Neural cell (in vitro differentiated cells): ENCODE measurements around the gene CCDC158. TPM values are rescaled to one million over a fixed set of nuclear protein-coding genes. Genes with fewer than 3 reads are reported as not detected.

ENCODE experiments used
- H2AFZ ChIP-seq: fragments of 200-600, 300-800 bp; sonication (generic), shearing (Covaris generic); 2 replicates; pipeline ENCODE4 v1.6.0; 2014; ENCODE audit warnings: low read depth, mild to moderate bottlenecking, antibody characterized with exemption, low read length, moderate library complexity
- H3F3A ChIP-seq: fragments of 200-600 bp; shearing (Covaris generic); 2 replicates; pipeline ENCODE4 v1.6.1; 2016; ENCODE audit warnings: mild to moderate bottlenecking, moderate library complexity, mixed read lengths, antibody characterized with exemption, low read length; ENCODE audit not compliant: insufficient read depth, poor library complexity, severe bottlenecking
- H3K27ac ChIP-seq: fragments of 200-600, 300-800 bp; sonication (generic), shearing (Covaris generic); 2 replicates; pipeline ENCODE4 v1.5.1; 2014; ENCODE audit warnings: mild to moderate bottlenecking, low read length, moderate library complexity
- H3K27me3 ChIP-seq: fragments of 300-800, 200-600 bp; sonication (generic), shearing (Covaris generic); 2 replicates; pipeline ENCODE4 v1.6.0; 2014; ENCODE audit warnings: mild to moderate bottlenecking, low read depth, low read length, moderate library complexity; ENCODE audit not compliant: insufficient read depth
- H3K36me3 ChIP-seq: fragments of 300-800, 200-600 bp; sonication (generic), shearing (Covaris generic); 2 replicates; pipeline ENCODE4 v1.5.1; 2014; ENCODE audit warnings: mild to moderate bottlenecking, antibody characterized with exemption, low read length, moderate library complexity; ENCODE audit not compliant: insufficient read depth
- H3K4me2 ChIP-seq: fragments of 300-800, 200-600 bp; sonication (generic), shearing (Covaris generic); 2 replicates; pipeline ENCODE4 v1.6.0; 2014; ENCODE audit warnings: mild to moderate bottlenecking, low read length
- H3K4me3 ChIP-seq: fragments of 300-800, 200-600 bp; sonication (generic), shearing (Covaris generic); 2 replicates; pipeline ENCODE4 v1.5.1; 2014; ENCODE audit warnings: mild to moderate bottlenecking, low read length, moderate library complexity
- H3K79me2 ChIP-seq: fragments of 200-600 bp; shearing (Covaris generic); replicated peaks from 2 replicates; pipeline ENCODE4 v1.6.0; 2014; ENCODE audit warnings: mild to moderate bottlenecking, low read length, moderate library complexity; ENCODE audit not compliant: insufficient read depth
- H3K9ac ChIP-seq: fragments of 300-800, 200-600 bp; sonication (generic), shearing (Covaris generic); 2 replicates; pipeline ENCODE4 v1.6.1; 2016; ENCODE audit warnings: mild to moderate bottlenecking, low read length, mixed read lengths
- H3K9me2 ChIP-seq: fragments of 200-600 bp; shearing (Covaris generic); 2 replicates; pipeline ENCODE4 v1.6.1; 2016; ENCODE audit warnings: mild to moderate bottlenecking, low read length, mixed read lengths; ENCODE audit not compliant: insufficient read depth
- H3K9me3 ChIP-seq: fragments of 200-600, 300-800 bp; sonication (generic), shearing (Covaris generic); 2 replicates; pipeline ENCODE4 v1.6.1; 2016; ENCODE audit warnings: mild to moderate bottlenecking, mixed run types, low read length, moderate library complexity, mixed read lengths
- H4K20me1 ChIP-seq: fragments of 200-600 bp; shearing (Covaris generic); 2 replicates; pipeline ENCODE4 v1.6.1; 2016; ENCODE audit warnings: mild to moderate bottlenecking, mixed run types; ENCODE audit not compliant: insufficient read depth
- EP300 ChIP-seq: fragments of 450-650 bp; conservative IDR thresholded peaks from 2 replicates; pipeline ENCODE4 v1.6.1; 2014; ENCODE audit warnings: antibody characterized with exemption, mild to moderate bottlenecking, moderate library complexity; ENCODE audit not compliant: poor library complexity, severe bottlenecking
- EZH2 ChIP-seq: fragments of 200-600, 300-800 bp; shearing (Covaris generic), sonication (generic); IDR thresholded peaks from 2 replicates; pipeline ENCODE4 v1.6.1; 2014; ENCODE audit warnings: antibody characterized with exemption, low read length, borderline replicate concordance, mild to moderate bottlenecking; ENCODE audit not compliant: insufficient read depth, poor library complexity, severe bottlenecking
- MXI1 ChIP-seq: fragments of 450-650 bp; conservative IDR thresholded peaks from 2 replicates; pipeline ENCODE4 v1.6.1; 2014; ENCODE audit warnings: antibody characterized with exemption, mild to moderate bottlenecking; ENCODE audit not compliant: poor library complexity, severe bottlenecking
- POLR2AphosphoS5 ChIP-seq: IDR thresholded peaks from 2 replicates; pipeline ENCODE4 v1.6.1; 2012
- RAD21 ChIP-seq: fragments of 450-650 bp; conservative IDR thresholded peaks from 2 replicates; pipeline ENCODE4 v1.6.1; 2014; ENCODE audit warnings: antibody characterized with exemption, mild to moderate bottlenecking, moderate library complexity
- SMC3 ChIP-seq: fragments of 450-650 bp; conservative IDR thresholded peaks from 2 replicates; pipeline ENCODE4 v1.6.1; 2014; ENCODE audit warnings: antibody characterized with exemption, mild to moderate bottlenecking, moderate library complexity; ENCODE audit not compliant: poor library complexity
- TAF1 ChIP-seq: IDR thresholded peaks from 2 replicates; pipeline ENCODE4 v1.6.1; 2012; ENCODE audit warnings: low read depth
- polyA plus RNA-seq: library from polyadenylated mRNA; depleted of rRNA; stranded (reverse); fragments of >200 nt; gene quantifications from 2 replicates; pipeline ENCODE4 v1.2.3, GENCODE V29; 2014
- TF ChIP-seq, protein P1 (sequence below): fragments of 450-650 bp; IDR thresholded peaks from 2 replicates; pipeline ENCODE4 v1.5.1; 2014; ENCODE audit warnings: antibody characterized with exemption, mild to moderate bottlenecking, moderate library complexity; ENCODE audit not compliant: poor library complexity, severe bottlenecking
- TF ChIP-seq, protein P2 (sequence below): IDR thresholded peaks from 2 replicates; pipeline ENCODE4 v1.6.1; 2012; ENCODE audit warnings: borderline replicate concordance

The CCDC158 gene
- polyA plus RNA-seq, 1 donor from 2014 or later, result not detected

DNA sequence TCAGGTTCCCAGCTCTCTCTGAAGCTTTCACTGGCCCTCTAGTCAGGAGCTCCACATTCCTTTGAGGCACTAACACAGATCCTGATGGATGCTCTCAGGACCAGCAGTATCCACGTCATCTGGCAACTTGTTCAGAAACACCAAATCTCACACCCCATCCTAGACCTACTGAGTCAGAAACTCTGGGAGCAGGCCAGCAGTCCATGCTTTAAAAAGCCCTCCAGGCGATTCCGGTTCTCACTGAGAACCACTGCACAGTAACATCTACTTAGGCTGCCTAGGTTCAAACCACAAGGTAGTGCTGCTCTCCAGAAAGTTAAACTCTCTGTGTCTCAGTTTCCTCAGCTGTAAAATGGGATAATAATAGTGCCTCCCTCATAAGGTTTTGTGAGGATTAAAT, 55.3 kb downstream of the CCDC158 start:
- Histone ChIP-seq H2AFZ (no peak overlapping the region), H3K36me3 (no peaks in the 10 kb centered on the region), H3F3A (no peaks in the 10 kb centered on the region), H3K9me3 (no peaks in the 10 kb centered on the region), H3K79me2 (no peaks in the 10 kb centered on the region), H4K20me1 (no peaks in the 10 kb centered on the region), H3K4me2 (no peak overlapping the region), H3K4me3 (no peak overlapping the region), H3K27ac (no peak overlapping the region), H3K9ac (no peak overlapping the region), H3K9me2 (no peaks in the 10 kb centered on the region), H3K27me3 (no peaks in the 10 kb centered on the region)
- TF ChIP-seq RAD21 (no peak), POLR2AphosphoS5 (no peak), EZH2 (no peak), SMC3 (no peak), TAF1 (no peak), MXI1 (no peak), EP300 (no peak)
- TF ChIP-seq, protein P1, sequence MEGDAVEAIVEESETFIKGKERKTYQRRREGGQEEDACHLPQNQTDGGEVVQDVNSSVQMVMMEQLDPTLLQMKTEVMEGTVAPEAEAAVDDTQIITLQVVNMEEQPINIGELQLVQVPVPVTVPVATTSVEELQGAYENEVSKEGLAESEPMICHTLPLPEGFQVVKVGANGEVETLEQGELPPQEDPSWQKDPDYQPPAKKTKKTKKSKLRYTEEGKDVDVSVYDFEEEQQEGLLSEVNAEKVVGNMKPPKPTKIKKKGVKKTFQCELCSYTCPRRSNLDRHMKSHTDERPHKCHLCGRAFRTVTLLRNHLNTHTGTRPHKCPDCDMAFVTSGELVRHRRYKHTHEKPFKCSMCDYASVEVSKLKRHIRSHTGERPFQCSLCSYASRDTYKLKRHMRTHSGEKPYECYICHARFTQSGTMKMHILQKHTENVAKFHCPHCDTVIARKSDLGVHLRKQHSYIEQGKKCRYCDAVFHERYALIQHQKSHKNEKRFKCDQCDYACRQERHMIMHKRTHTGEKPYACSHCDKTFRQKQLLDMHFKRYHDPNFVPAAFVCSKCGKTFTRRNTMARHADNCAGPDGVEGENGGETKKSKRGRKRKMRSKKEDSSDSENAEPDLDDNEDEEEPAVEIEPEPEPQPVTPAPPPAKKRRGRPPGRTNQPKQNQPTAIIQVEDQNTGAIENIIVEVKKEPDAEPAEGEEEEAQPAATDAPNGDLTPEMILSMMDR, result no peak
- TF ChIP-seq, protein P2, sequence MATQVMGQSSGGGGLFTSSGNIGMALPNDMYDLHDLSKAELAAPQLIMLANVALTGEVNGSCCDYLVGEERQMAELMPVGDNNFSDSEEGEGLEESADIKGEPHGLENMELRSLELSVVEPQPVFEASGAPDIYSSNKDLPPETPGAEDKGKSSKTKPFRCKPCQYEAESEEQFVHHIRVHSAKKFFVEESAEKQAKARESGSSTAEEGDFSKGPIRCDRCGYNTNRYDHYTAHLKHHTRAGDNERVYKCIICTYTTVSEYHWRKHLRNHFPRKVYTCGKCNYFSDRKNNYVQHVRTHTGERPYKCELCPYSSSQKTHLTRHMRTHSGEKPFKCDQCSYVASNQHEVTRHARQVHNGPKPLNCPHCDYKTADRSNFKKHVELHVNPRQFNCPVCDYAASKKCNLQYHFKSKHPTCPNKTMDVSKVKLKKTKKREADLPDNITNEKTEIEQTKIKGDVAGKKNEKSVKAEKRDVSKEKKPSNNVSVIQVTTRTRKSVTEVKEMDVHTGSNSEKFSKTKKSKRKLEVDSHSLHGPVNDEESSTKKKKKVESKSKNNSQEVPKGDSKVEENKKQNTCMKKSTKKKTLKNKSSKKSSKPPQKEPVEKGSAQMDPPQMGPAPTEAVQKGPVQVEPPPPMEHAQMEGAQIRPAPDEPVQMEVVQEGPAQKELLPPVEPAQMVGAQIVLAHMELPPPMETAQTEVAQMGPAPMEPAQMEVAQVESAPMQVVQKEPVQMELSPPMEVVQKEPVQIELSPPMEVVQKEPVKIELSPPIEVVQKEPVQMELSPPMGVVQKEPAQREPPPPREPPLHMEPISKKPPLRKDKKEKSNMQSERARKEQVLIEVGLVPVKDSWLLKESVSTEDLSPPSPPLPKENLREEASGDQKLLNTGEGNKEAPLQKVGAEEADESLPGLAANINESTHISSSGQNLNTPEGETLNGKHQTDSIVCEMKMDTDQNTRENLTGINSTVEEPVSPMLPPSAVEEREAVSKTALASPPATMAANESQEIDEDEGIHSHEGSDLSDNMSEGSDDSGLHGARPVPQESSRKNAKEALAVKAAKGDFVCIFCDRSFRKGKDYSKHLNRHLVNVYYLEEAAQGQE, result no peak

DNA sequence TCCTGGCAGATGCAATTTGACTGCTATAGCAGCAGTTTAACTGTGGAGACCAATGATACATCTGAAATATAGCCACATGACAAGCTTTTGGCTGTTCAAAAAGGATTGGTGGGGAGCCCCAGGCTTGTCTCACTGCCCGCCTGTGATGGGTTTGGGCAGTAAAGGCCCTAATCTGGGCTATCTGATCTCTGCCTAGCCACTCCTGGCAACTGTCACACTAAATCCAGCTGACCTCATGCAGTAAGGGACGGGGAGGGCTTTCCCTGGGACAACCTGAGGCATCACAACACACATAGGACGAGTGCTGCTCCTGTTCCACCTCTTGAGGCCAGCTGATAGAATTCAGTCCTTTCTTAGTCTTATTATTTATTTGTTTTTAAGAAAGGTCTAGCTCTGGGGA, 56.2 kb downstream of the CCDC158 start:
- Histone ChIP-seq H3K4me2 (no peak overlapping the region), H3K36me3 (no peaks in the 10 kb centered on the region), H2AFZ (no peak overlapping the region), H3K79me2 (no peaks in the 10 kb centered on the region), H3K9me2 (no peaks in the 10 kb centered on the region), H3K9ac (no peak overlapping the region), H3K9me3 (no peaks in the 10 kb centered on the region), H3K27ac (no peak overlapping the region), H3K27me3 (no peaks in the 10 kb centered on the region), H3K4me3 (no peak overlapping the region), H4K20me1 (no peaks in the 10 kb centered on the region), H3F3A (no peaks in the 10 kb centered on the region)
- TF ChIP-seq, protein P2, result no peak
- TF ChIP-seq MXI1, result no peak
- TF ChIP-seq EZH2, result no peak
- TF ChIP-seq RAD21, result no peak
- no peak for TF ChIP-seq SMC3
- TF ChIP-seq TAF1, result no peak
- TF ChIP-seq POLR2AphosphoS5, result no peak
- no peak for TF ChIP-seq EP300
- TF ChIP-seq, protein P1, result no peak
